ENCODE results near the gene LARP1.

LARP1 gene

DNA sequence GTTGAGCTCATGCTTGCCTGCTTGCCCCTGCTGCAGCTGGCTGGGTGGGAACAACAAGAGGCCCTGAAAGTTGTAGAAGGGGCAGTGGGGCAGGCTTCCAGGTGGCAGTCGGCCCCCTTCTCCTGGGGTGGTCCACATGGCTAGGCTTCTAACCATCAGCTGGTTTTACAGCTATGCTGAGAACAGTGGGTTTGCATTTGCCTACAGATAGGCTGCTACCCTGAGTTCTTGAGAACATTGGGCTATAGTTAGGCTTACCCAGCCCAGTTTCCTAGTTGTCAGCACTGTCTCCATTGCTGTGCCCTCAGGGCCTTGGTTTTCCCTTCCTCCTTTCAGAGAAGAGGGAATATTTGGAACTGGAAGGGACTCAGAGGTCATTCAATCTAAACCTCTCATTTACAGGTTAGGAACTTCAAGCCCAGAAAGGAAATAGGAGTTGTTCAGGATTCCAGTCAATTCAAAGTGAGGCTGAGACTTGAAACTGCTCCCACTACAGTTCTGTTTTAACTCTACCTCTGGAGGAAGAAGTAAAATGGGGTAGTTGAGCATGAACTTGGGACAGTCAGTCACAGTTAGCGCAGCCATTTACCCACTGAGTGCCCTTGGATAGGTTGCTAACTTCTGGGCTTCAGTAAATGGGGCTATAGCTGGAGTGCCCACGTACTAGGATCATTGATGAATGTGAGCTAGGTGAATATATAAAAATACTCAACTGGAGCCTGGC lies 11.5 kb downstream of the LARP1 start:
- no peak for TF ChIP-seq EP300 (IDR thresholded peaks at IDR 0.05; ENCODE audit: borderline replicate concordance)
- TF ChIP-seq CREB1 (IDR thresholded peaks at IDR 0.05; ENCODE audit: low read depth), result no peak
- no peak for TF ChIP-seq NFIC (IDR thresholded peaks at IDR 0.05)
- TF ChIP-seq TCF12 (IDR thresholded peaks at IDR 0.05; ENCODE audit: low read depth), result no peak

DNA sequence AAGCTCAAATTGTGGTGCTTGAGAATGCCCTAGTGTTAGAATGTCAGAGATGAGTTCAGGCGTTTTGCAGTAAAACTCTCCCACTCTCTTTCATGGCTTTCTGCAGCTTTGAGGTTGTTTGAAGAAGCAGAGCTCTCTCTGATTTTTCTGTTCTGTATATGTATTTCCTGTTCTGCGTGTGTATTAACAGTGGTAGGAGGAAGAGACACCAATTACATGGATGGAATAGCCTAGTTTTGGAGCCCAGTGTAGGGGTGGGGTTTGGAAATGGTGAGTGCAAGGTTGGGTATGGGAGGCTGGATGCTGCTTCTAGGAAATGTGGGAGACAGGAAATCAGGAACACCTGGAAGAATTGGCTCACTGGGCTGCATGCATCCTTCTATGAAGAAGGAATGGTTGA lies 12.4 kb downstream of the LARP1 start:
- TF ChIP-seq, protein P1, sequence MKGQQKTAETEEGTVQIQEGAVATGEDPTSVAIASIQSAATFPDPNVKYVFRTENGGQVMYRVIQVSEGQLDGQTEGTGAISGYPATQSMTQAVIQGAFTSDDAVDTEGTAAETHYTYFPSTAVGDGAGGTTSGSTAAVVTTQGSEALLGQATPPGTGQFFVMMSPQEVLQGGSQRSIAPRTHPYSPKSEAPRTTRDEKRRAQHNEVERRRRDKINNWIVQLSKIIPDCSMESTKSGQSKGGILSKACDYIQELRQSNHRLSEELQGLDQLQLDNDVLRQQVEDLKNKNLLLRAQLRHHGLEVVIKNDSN (IDR thresholded peaks at IDR 0.05), result no peak
- TF ChIP-seq ZBTB7A (IDR thresholded peaks at IDR 0.05; ENCODE audit: low read depth) (no peak), YY1 (IDR thresholded peaks at IDR 0.05; ENCODE audit: low read depth) (no peak), CEBPB (IDR thresholded peaks at IDR 0.05) (no peak), EP300 (IDR thresholded peaks at IDR 0.05; ENCODE audit: borderline replicate concordance) (no peak), EGR1 (IDR thresholded peaks at IDR 0.05) (no peak), NFIC (IDR thresholded peaks at IDR 0.05) (no peak), TEAD4 (IDR thresholded peaks at IDR 0.05) (no peak), CREB1 (IDR thresholded peaks at IDR 0.05; ENCODE audit: low read depth) (no peak), TCF12 (IDR thresholded peaks at IDR 0.05; ENCODE audit: low read depth) (no peak), FOXM1 (IDR thresholded peaks at IDR 0.05; ENCODE audit: borderline replicate concordance, low read depth) (no peak), RAD21 (IDR thresholded peaks at IDR 0.05; ENCODE audit: low read depth) (no peak), MAX (IDR thresholded peaks at IDR 0.05) (no peak), TAF1 (IDR thresholded peaks at IDR 0.05; ENCODE audit: low read depth) (no peak)
- TF ChIP-seq, protein P2, sequence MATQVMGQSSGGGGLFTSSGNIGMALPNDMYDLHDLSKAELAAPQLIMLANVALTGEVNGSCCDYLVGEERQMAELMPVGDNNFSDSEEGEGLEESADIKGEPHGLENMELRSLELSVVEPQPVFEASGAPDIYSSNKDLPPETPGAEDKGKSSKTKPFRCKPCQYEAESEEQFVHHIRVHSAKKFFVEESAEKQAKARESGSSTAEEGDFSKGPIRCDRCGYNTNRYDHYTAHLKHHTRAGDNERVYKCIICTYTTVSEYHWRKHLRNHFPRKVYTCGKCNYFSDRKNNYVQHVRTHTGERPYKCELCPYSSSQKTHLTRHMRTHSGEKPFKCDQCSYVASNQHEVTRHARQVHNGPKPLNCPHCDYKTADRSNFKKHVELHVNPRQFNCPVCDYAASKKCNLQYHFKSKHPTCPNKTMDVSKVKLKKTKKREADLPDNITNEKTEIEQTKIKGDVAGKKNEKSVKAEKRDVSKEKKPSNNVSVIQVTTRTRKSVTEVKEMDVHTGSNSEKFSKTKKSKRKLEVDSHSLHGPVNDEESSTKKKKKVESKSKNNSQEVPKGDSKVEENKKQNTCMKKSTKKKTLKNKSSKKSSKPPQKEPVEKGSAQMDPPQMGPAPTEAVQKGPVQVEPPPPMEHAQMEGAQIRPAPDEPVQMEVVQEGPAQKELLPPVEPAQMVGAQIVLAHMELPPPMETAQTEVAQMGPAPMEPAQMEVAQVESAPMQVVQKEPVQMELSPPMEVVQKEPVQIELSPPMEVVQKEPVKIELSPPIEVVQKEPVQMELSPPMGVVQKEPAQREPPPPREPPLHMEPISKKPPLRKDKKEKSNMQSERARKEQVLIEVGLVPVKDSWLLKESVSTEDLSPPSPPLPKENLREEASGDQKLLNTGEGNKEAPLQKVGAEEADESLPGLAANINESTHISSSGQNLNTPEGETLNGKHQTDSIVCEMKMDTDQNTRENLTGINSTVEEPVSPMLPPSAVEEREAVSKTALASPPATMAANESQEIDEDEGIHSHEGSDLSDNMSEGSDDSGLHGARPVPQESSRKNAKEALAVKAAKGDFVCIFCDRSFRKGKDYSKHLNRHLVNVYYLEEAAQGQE (IDR thresholded peaks at IDR 0.05; ENCODE audit: low read depth), result no peak

- TF ChIP-seq NFIC (IDR thresholded peaks at IDR 0.05), result no peak
These were observed 13.0 kb downstream of the LARP1 start for GRCh38 chr5:154768207-154768606.

DNA sequence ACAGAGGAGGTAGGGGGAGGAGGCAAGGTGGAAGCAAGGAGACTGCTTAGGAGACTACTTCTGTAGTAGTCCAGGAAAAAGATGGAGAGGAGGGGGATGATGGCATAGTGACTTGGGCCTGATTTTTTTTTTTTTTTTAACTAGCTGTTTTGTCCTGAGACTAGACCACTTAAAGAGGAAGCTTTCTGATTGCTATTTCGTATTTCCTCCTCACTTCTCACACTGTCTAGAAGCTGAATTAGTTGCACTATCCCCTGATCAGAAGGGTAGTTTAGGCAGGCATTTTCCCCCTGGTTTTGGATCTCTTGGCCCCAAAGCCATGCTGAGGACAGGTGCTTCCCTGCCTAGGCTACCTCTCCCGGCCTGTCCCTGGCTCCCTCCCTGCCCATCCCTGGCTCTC lies 14.9 kb downstream of the LARP1 start:
- no peak for TF ChIP-seq EGR1 (IDR thresholded peaks at IDR 0.05)

DNA sequence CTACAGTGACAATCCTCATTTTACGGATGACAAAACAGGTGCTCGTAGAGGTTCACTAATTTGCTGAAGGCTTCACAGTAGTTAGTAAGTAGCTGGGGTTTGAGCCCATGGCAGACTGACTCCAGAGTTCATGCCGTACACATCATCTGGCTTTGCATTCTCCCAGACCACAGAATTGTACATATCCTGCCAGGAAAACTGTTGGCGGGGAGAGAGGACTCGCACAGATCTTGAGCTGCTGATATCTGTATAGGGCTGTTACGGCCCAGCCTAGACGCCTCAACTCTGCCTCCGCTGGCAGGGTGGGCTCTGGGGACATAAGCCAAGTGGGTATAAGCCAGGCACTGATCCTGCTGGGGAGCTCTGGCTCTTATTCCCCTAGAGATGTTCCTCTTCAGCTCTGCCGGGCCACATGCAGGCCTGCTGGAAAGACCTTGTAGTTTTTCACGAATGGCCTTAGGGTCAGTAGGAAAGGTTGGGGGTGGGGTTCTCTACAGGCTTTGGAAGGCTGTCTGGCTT lies 16.3 kb downstream of the LARP1 start:
- TF ChIP-seq TAF1 (IDR thresholded peaks at IDR 0.05; ENCODE audit: low read depth), result no peak
- TF ChIP-seq, protein P1 (IDR thresholded peaks at IDR 0.05), result no peak
- TF ChIP-seq CREB1 (IDR thresholded peaks at IDR 0.05; ENCODE audit: low read depth), result no peak
- no peak for TF ChIP-seq YY1 (IDR thresholded peaks at IDR 0.05; ENCODE audit: low read depth)
- TF ChIP-seq CEBPB (IDR thresholded peaks at IDR 0.05), result no peak

DNA sequence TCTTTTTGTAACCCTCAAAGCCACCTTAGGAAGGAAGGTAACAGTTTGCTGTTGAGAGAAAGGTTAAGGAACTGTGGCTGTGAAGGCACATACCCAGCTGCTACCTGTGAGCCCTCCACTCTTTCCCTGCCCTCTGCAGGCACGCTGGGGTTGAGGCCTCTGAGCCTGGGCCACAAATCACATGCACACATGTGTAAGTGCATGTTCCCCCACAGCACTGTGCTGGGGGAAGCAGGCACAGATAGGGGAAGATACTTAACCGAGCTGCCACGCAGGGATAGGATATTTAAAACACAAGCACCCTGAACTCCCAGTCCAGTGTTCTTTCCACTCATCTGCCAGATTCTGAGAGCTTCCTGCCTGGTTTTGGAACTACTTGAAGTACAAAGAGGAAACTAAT lies 18.1 kb downstream of the LARP1 start:
- TF ChIP-seq, protein P2 (IDR thresholded peaks at IDR 0.05; ENCODE audit: low read depth), result no peak
- TF ChIP-seq TEAD4 (IDR thresholded peaks at IDR 0.05), result no peak
- TF ChIP-seq, protein P1 (IDR thresholded peaks at IDR 0.05), result no peak

DNA sequence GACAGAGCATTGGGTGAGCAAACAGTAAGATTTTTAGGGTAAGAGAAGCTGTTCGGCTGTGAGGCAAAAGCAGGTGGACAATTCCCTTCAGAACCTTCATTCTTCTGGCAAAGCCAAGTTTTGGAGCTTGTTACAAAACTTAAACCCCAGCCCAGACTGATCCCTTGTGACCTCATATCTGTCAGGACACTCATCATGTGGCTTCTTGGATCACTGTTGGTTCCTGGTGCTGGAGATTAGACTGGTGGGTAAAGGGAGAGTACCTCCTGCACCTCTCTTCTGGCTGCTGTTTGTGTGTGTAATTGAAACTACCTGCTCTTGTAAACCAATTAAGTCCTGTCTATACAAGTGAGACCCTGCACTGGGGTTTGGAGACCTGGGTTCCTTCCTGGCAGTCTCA lies 21.0 kb downstream of the LARP1 start:
- TF ChIP-seq ZBTB7A (IDR thresholded peaks at IDR 0.05; ENCODE audit: low read depth) (no peak), CEBPB (IDR thresholded peaks at IDR 0.05) (no peak), NFIC (IDR thresholded peaks at IDR 0.05) (no peak), FOXM1 (IDR thresholded peaks at IDR 0.05; ENCODE audit: borderline replicate concordance, low read depth) (no peak), TEAD4 (IDR thresholded peaks at IDR 0.05) (no peak), EGR1 (IDR thresholded peaks at IDR 0.05) (no peak), TAF1 (IDR thresholded peaks at IDR 0.05; ENCODE audit: low read depth) (no peak), YY1 (IDR thresholded peaks at IDR 0.05; ENCODE audit: low read depth) (no peak), EP300 (IDR thresholded peaks at IDR 0.05; ENCODE audit: borderline replicate concordance) (no peak), MAX (IDR thresholded peaks at IDR 0.05) (no peak), RAD21 (IDR thresholded peaks at IDR 0.05; ENCODE audit: low read depth) (no peak)
- TF ChIP-seq, protein P1 (IDR thresholded peaks at IDR 0.05), result no peak

All from Ishikawa (cell line).